Duodenal mucosa (tissue), 2 donors: ENCODE measurements around the gene RYR3.

Experiments used
- H3K27ac ChIP-seq: one replicate; pipeline ENCODE4 v1.7.0; 2013; ENCODE audit warnings: low read depth, low read length
- H3K27me3 ChIP-seq, 2 donors: one replicate each; pipeline ENCODE4 v1.7.0; 2013; ENCODE audit warnings: low read length in 2 of 2, control low read depth in 1 of 2; ENCODE audit not compliant: insufficient read depth in 2 of 2, control insufficient read depth in 1 of 2
- H3K36me3 ChIP-seq, 2 donors: one replicate each; pipeline ENCODE4 v1.7.0; 2013; ENCODE audit warnings: low read length in 2 of 2, control low read depth in 1 of 2; ENCODE audit not compliant: insufficient read depth in 2 of 2, control insufficient read depth in 1 of 2
- H3K4me1 ChIP-seq, 2 donors: one replicate each; pipeline ENCODE4 v1.7.0; 2013; ENCODE audit warnings: low read length in 2 of 2, control low read depth in 1 of 2; ENCODE audit not compliant: insufficient read depth in 2 of 2, control insufficient read depth in 1 of 2
- H3K4me3 ChIP-seq, 2 donors: one replicate each; pipeline ENCODE4 v1.7.0; 2013; ENCODE audit warnings: low read length in 2 of 2, low read depth in 1 of 2
- H3K9ac ChIP-seq, 2 donors: one replicate each; pipeline ENCODE4 v1.7.0; 2013; ENCODE audit warnings: low read length in 2 of 2, low read depth in 1 of 2
- H3K9me3 ChIP-seq, 2 donors: one replicate each; pipeline ENCODE4 v1.7.0; 2013; ENCODE audit warnings: low read length in 2 of 2, control low read depth in 1 of 2; ENCODE audit not compliant: control insufficient read depth in 1 of 2

Gene RYR3

DNA sequence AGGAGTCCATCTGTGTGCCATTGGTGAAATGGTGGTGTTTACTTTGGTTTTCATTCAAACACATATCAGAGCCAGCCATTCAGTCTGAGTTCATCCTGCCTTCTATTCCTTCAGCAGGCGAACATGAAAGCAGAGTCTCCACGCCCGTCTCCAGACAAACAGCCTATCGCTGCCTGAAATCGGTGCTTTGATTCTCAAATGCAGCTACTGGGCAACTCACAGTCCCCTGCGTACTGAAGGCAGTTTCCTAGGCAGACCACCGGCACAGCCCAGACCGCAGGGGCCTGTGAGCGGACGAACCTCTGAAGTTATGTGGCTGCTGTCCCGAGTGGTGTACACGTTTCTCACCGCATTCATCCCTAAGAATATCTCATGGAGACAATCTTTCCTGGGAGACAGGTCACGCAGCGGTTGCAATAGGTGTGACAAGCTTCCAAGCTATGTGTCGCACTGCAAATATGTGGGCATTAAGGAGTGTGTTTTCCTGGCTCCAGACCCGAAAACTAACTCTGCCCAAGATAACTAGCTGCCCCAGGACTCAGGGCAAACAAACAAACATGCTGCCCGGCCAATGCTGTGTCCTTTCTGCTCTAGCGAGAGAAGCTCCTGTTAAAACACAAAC, 16.9 kb upstream of the RYR3 start:
- no peak overlapping the region for H3K4me3 ChIP-seq
- no peaks in the 10 kb centered on the region for H3K4me1 ChIP-seq

DNA sequence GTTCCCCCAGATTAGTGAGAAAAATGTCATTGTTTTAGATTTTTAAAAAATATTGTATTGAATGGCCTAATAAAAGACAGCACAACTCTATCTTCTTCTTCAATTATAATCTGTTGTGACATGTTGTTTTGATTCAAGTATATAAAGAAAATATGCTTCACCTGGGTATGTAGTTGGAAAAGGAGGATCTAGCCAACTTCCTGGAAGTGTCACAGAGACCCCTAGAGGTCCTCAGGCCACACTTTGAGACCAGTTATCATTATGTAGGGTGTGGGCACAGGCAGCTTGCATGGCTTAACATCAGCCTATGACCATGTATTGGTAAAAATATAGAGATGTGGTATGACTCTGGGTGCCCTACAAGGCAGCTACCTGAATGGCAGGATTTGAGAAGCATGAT, 14.7 kb upstream of the RYR3 start:
- no peak overlapping the region for H3K27ac ChIP-seq
- no peaks in the 10 kb centered on the region for H3K36me3 ChIP-seq
- no peak overlapping the region for H3K9ac ChIP-seq
- no peaks in the 10 kb centered on the region for H3K9me3 ChIP-seq
- no peaks in the 10 kb centered on the region for H3K4me1 ChIP-seq
- H3K27me3 ChIP-seq, result peaks cover 5 to 11% of the 10 kb centered on the region in 2 donors
- H3K4me3 ChIP-seq, result no peak overlapping the region

More for the DNA sequence above, 16.9 kb upstream of the RYR3 start:
- Histone ChIP-seq H3K27me3 (peaks cover 5 to 11% of the 10 kb centered on the region in 2 donors), H3K36me3 (no peaks in the 10 kb centered on the region), H3K9ac (no peak overlapping the region), H3K9me3 (no peaks in the 10 kb centered on the region), H3K27ac (no peak overlapping the region)

DNA sequence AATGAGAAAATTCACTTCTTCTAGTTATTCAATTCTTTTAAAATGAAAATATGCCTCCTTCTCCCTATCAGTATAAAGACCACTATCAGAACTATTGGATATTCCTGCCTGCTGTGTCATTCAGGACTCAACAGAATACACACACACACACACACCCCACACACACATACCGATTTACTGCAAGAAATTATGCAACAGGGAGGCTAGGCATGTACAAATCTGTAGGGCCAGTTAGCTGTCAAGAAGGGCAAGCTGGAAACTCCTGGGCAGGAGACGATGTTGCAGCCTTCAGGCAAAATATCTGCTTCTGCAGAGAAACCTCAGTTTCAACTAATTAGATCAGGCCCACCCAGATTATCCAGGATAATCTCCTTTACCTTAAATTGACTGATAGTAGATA, 13.9 kb upstream of the RYR3 start:
- Histone ChIP-seq H3K36me3 (no peaks in the 10 kb centered on the region), H3K9ac (no peak overlapping the region), H3K27ac (no peak overlapping the region), H3K9me3 (no peaks in the 10 kb centered on the region), H3K27me3 (peaks cover 5 to 11% of the 10 kb centered on the region in 2 donors), H3K4me3 (no peak overlapping the region), H3K4me1 (no peaks in the 10 kb centered on the region)

DNA sequence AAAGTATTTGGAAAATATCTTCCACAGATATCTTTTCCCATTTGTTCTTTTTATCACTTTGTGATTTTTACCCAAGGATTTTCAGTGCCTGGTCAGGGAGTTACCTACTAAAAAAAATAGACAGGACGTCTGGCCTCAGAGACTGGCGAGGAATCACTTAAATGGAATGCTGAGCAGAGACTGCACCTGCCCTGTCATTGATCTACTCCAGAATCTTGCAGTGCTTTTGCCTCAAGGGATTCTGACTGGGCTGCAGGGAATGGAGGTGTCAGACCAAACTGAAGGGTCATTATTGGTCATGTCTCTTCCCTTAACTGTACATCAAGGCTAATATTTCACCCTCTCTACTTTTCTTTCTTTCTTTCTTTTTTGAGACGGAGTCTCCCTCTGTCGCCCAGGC, 12.1 kb upstream of the RYR3 start:
- Histone ChIP-seq H3K4me1 (no peaks in the 10 kb centered on the region), H3K27me3 (peaks cover 5 to 6% of the 10 kb centered on the region in 2 donors), H3K36me3 (no peaks in the 10 kb centered on the region), H3K4me3 (no peak overlapping the region), H3K27ac (no peak overlapping the region), H3K9me3 (no peaks in the 10 kb centered on the region), H3K9ac (no peak overlapping the region)

DNA sequence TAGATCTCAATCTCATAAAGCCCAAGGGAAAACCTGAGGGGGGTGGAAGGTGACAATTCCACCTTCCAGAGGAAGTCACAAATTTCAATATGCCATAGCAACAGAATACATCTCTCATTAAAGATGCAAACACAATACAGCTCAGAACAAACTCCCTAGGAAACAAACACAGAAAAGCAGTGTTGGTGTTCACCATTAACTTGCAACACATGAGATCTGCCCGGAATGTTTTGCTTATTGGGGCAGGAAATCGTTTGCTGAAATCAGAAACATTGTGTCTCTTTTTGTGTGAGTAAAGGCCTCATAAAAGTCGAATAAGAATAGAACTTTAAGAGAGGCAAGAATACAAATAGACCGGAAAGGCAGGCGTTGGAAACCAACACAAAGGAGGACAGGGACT, 5.8 kb upstream of the RYR3 start:
- Histone ChIP-seq H3K9me3 (no peaks in the 10 kb centered on the region), H3K36me3 (no peaks in the 10 kb centered on the region), H3K27me3 (peaks cover 4 to 5% of the 10 kb centered on the region in 2 donors), H3K4me1 (no peaks in the 10 kb centered on the region), H3K27ac (no peak overlapping the region), H3K4me3 (no peak overlapping the region), H3K9ac (no peak overlapping the region)

DNA sequence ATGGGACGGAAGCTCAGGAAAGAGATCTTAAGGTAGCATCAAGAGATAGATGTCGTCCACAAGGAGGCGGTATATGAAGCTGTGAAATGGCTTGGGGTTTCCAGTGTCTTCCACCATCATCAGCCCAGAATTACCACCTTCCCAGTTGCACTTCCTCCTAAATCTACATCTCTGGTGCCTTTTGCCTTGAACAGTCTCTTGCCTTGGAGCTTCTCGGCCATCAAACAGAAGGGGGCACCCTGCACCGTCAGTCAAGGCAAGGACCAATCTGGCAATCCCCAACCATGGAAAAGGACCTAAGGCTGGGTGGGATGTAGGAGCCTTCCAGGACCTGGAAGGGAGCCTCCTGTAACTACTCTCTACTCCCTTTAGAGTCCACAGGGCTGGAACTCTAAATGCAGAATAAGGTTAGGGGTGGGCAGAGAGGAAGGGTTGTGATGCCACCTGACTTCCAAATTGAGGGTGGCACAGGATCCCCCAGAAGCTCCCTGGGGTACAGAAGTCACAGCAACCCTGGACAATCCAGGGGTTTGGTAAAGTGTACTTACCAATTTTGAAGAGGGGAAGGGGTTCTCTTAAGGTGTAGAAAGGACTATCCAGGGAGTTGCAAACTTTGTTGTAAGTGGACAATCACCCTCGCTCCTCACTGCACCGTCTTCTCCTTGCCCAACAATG, 1.0 kb upstream of the RYR3 start:
- no peak overlapping the region for H3K27ac ChIP-seq
- no peak overlapping the region for H3K9ac ChIP-seq
- no peaks in the 10 kb centered on the region for H3K9me3 ChIP-seq
- no peaks in the 10 kb centered on the region for H3K36me3 ChIP-seq
- no peaks in the 10 kb centered on the region for H3K4me1 ChIP-seq
- peaks cover 13 to 19% of the 10 kb centered on the region in 2 donors for H3K27me3 ChIP-seq
- H3K4me3 ChIP-seq, result no peak overlapping the region

DNA sequence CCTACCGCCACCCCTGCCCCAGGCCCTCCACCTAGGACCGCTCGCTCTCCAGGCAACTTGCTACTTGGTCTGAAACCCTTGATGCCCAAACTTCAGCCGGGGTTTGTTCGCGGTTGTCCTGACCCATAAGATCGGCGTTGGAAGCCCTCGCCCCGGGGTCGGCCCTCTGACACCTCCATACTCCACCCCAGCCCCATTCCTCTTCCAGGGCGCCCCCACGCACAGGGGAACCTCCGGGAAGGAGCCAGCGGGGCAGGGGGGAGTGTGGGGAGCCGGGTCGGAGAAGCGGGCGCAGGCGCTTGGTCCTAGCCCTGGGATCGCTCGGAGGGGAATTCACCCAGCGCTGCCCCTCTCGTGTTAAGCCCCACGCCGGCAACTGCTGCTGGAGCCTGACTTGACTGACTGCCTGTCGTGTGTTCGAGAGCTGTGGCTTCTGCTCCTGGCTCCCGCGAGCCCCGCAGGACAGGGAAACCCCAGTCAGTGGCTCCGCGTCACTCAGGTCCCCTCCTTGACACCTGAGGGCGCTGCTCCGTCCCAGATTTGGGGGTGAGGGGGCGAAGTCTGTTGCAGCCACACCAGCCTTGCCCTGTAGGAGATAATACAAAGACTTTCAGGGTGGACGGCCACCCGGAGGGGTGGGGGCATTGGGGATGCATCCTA, 675 bp downstream of the RYR3 start:
- peaks cover 13 to 19% of the 10 kb centered on the region in 2 donors for H3K27me3 ChIP-seq
- no peaks in the 10 kb centered on the region for H3K4me1 ChIP-seq
- no peaks in the 10 kb centered on the region for H3K9me3 ChIP-seq
- no peaks in the 10 kb centered on the region for H3K36me3 ChIP-seq
- no peak overlapping the region for H3K9ac ChIP-seq
- H3K27ac ChIP-seq, result no peak overlapping the region
- H3K4me3 ChIP-seq, result no peak overlapping the region

DNA sequence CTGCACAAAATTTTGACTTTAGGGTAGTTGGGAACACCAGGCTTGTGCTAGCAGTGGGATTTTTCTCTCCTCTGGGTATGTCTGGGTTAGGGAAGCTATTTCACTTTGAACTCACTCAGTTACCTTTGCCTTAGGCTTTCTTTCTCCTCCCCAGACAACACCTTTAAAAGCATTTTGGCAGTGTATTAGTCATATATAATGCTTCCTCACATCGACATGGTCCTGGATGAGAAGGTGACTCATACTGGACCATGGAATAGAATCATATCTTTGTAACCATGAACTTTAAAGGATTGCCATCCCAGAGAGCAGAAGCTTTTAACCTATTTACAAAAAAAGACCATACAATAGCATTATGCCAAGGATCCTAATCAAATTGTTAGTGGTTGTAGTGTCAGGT, 2.7 kb downstream of the RYR3 start:
- H3K27me3 ChIP-seq, result peaks cover 13 to 19% of the 10 kb centered on the region in 2 donors

DNA sequence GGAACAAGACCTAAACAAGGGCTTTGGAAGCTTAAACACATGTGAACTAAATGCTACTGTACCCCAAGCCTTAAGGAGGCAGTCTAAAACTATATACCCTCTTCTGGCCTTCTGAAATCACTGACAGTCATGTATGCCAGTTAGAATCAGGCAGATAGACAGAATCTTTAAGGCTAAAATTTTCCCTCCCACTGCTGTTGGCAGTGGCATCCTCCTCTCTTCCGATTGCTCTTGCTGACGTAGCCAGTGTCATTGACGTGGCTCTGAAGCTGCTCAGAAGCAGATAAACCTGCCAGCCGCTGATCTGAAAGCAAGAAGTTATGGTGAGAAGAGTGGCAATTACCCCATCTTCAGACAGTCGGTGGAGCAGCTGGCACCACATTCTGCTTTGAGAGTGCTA, 3.3 kb downstream of the RYR3 start:
- no peak overlapping the region for H3K4me3 ChIP-seq
- H3K9me3 ChIP-seq, result no peaks in the 10 kb centered on the region
- H3K9ac ChIP-seq, result no peak overlapping the region
- no peaks in the 10 kb centered on the region for H3K36me3 ChIP-seq
- H3K4me1 ChIP-seq, result no peaks in the 10 kb centered on the region
- no peak overlapping the region for H3K27ac ChIP-seq
- peaks cover 13 to 18% of the 10 kb centered on the region in 2 donors for H3K27me3 ChIP-seq

More for the DNA sequence above, 2.7 kb downstream of the RYR3 start:
- Histone ChIP-seq H3K4me3 (no peak overlapping the region), H3K36me3 (no peaks in the 10 kb centered on the region), H3K27ac (no peak overlapping the region), H3K4me1 (no peaks in the 10 kb centered on the region), H3K9me3 (no peaks in the 10 kb centered on the region), H3K9ac (no peak overlapping the region)

DNA sequence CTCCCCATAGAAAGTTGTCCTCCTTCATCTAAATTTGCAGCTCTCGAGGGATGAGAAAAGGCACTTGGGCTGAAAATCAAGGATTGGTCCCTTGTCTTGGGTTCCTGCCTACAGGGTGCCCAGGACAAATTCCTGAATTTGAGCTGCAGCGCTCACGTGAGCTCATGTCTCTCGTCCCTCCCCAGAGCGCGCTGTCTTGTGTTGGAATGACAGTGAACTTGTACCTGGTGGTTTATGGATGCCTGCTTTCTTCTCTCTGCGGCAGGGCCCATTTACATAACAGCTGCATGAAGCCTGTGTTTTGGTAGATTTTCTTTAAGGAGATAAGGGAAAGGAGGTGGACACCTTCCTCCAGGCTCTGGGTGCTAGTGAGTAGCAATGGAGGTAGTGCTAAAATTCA, 4.3 kb downstream of the RYR3 start:
- no peaks in the 10 kb centered on the region for H3K4me1 ChIP-seq
- H3K4me3 ChIP-seq, result no peak overlapping the region
- H3K9ac ChIP-seq, result no peak overlapping the region
- H3K9me3 ChIP-seq, result no peaks in the 10 kb centered on the region
- H3K36me3 ChIP-seq, result no peaks in the 10 kb centered on the region
- no peak overlapping the region for H3K27ac ChIP-seq
- peaks cover 7 to 15% of the 10 kb centered on the region in 2 donors for H3K27me3 ChIP-seq
